ENCODE measurements around the gene SURF6. TPM values are rescaled to one million over a fixed set of nuclear protein-coding genes. Genes with fewer than 3 reads are reported as not detected.
"Not testable (repeated sequence)": the region's sequence is repeated elsewhere in the genome, so short reads cannot be mapped to it uniquely, and the experiment has no call there.

SURF6 gene
- total RNA-seq, 1 donor from 2014 or later: 12.9 TPM

DNA sequence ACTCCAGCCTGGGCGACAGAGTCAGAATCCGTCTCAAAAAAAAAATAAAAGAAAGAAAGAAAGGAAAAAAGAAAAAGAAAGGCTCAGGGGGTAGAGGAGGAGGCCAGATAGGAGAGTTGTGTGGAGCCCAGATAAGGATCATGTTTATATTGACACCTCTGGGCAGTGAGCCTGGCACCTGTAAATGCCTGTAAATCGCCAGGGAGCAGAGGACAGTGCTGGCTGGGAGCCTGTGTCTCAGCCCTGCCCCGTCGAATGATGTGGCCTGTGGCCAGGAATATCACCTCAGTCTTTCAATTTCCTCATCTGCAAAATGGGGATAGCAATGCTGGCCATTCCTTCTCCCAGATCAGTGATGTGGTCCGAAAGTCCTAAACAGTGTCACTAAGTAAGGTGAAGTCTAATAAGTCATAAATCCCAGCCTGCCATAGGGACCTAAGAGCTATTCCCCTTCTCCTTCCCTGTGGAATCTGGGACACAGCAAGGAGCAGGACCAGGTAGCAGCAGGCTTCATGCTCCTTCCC is 50.7 kb downstream of the SURF6 start:
- no peak for DNase-seq

DNA sequence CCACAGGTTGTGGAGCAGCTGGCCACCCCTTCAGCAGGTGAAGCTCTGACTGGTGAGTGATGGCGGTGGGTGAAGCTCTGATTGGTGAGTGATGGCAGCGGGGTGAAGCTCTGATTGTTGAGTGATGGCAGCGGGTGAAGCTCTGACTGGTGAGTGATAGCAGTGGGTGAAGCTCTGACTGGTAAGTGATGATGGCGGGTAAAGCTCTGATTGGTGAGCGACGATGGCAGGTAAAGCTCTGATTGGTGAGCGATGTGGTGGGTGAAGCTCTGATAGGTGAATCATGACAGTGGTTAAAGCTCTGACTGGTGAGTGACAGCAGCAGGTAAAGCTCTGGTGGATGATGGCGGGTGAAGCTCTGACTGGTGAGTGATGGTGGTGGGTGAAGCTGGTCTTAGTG is 51.6 kb downstream of the SURF6 start:
- no peak for DNase-seq

DNA sequence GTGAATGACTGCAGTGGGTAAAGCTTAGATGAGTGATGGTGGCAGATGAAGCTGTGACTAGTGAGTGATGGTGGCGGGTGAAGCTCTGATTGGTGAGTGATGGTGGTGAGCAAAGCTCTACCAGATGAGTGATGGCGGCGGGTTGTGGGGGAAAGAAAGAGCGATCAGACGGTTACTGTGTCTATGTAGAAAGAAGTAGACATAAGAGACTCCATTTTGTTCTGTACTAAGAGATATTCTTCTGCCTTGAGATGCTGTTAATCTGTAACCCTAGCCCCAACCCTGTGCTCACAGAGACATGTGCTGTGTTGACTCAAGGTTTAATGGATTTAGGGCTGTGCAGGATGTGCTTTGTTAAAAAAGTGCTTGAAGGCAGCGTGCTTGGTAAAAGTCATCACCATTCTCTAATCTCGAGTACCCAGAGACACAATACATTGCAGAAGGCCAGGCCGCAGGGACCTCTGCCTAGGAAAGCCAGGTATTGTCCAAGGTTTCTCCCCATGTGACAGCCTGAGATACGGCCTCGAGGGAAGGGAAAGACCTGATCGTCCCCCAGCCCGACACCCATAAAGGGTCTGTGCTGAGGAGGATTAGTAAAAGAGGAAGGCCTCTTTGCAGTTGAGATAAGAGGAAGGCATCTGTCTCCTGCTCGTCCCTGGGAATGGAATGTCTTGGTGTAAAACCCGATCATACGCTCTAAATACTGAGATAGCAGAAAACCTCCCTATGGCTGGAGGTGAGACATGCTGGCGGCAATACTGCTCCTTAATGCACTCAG is 52.5 kb downstream of the SURF6 start:
- DNase-seq: not testable (repeated sequence)

DNA sequence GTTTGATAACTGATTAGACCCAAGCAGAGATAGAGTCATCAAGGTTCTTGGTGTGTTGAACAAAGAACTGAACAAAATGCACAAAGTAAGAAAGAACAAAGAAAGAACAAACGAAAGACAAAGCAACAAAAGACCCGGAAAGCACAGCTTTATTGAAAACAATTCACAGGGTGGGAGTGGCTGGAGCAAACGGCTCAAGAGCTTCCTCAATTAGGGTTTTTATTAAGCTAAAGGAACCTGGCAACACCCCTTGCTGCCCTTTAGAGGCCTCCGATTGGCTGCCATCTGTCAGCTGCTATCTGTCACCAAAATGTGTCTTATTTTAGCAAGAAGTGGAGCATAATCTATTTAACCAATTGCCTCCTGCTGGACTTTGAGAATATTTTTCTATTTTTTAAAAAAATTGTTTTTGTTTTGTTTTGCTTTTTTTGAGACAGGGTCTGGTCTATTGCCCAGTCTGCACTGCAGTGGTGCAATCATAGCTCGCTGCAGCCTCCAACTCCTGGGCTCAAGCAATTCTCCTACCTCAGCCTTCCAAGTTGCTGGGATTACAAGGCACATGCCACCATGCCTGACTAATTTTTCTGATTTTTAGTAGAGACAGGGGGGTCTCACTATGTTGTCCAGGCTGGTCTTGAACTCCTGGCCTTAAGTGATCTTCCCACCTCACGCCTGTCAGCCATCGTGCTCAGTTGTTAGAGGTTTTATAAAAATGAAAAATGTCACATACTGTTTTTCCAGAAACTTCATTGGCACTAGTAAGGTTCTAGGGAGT is 53.3 kb downstream of the SURF6 start:
- DNase-seq: no peak

DNA sequence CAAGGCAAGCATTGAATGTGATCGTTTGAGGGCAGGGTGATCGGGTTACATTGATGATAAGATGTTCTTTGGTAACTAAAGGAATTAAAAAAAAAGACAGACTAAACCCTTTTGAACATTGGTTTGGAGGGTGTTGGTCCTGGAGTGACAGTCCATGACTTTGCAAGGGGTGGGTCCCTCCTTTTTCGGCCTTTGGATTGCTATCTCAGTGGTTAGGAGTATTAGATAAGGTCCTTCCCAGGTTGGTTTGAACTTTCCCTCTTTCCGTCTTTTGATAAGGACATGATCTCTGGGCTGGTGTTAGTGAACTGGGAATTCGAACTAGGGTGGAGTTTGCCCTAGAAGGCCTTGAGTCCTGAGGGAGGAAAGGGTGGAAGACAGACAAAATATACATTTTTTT is 55.6 kb downstream of the SURF6 start:
- DNase-seq: no peak

Small RNA genes lying within 50 kb of the gene (small RNA-seq; reads per million reads assigned to genes)
- gene RF00019 (ENCODE audit: low replicate concordance) (not detected), gene SNORD24 (ENCODE audit: low replicate concordance) (not detected), gene SNORD36A (ENCODE audit: low replicate concordance) (not detected), gene SNORD36B (ENCODE audit: low replicate concordance) (not detected), gene SNORD36C (ENCODE audit: low replicate concordance) (not detected)

Other genes starting within 250 kb of the SURF6 start
- gene RALGDS, start 214.9 kb downstream of the SURF6 start, total RNA-seq: 47.4 TPM
- 3.4 TPM for gene GBGT1, start 172.3 kb downstream of the SURF6 start, total RNA-seq
- gene OBP2B, start 126.9 kb downstream of the SURF6 start, total RNA-seq: 0.30 TPM
- gene ABO, start 61.0 kb downstream of the SURF6 start, total RNA-seq: 0.39 TPM
- gene MED22, start 11.9 kb upstream of the SURF6 start, total RNA-seq: 12.4 TPM
- 1,486 TPM for gene RPL7A, start 12.0 kb upstream of the SURF6 start, total RNA-seq
- gene SURF1, start 20.3 kb upstream of the SURF6 start, total RNA-seq: 15.0 TPM
- gene SURF2, start 20.4 kb upstream of the SURF6 start, total RNA-seq: 9.3 TPM
- 133 TPM for gene SURF4, start 39.9 kb upstream of the SURF6 start, total RNA-seq
- 0.49 TPM for gene STKLD1, start 40.2 kb upstream of the SURF6 start, total RNA-seq
- 11.3 TPM for gene REXO4, start 81.8 kb upstream of the SURF6 start, total RNA-seq
- 3.2 TPM for gene ADAMTS13, start 86.2 kb upstream of the SURF6 start, total RNA-seq
- 4.3 TPM for gene CACFD1, start 123.8 kb upstream of the SURF6 start, total RNA-seq
- gene SLC2A6, start 142.9 kb upstream of the SURF6 start, total RNA-seq: 1.8 TPM
- 0.89 TPM for gene MYMK, start 188.8 kb upstream of the SURF6 start, total RNA-seq
- 1.5 TPM for gene ADAMTSL2, start 198.5 kb upstream of the SURF6 start, total RNA-seq